Prostate gland (tissue), 2 donors: Measurements from ENCODE around the gene CACNG7.
A peak's percentile ranks its signal among the peaks of the same experiment; 100 is the strongest.

Experiments
- CTCF ChIP-seq, 4 experiments: fragments of 200-600 bp in 2 of 4; fragments of 450-650 bp in 2 of 4; sonication (generic) in 2 of 4; IDR thresholded peaks; 1 replicate in 3 of 4; 2 replicates in 1 of 4; pipeline ENCODE4 v1.5.1; 2016 to 2019; ENCODE audit warnings: antibody characterized with exemption in 4 of 4, mild to moderate bottlenecking in 2 of 4, moderate library complexity in 2 of 4
- POLR2A ChIP-seq: fragments of 450-650 bp; IDR thresholded peaks from one replicate; pipeline ENCODE4 v1.6.1; 2016; ENCODE audit warnings: antibody characterized with exemption, mild to moderate bottlenecking

GRCh38 chr19:53868091-53868891, 40.8 kb upstream of the CACNG7 start:
- TF ChIP-seq CTCF (IDR thresholded peaks at IDR 0.05) (no peak), POLR2A (peak; percentile 18)
